ENCODE measurements around the gene ACRV1. TPM values are rescaled to one million over a fixed set of nuclear protein-coding genes. Genes with fewer than 3 reads are reported as not detected.

ACRV1 gene
- total RNA-seq, 3 donors from 2014 or later, result 0.38 TPM; not detected in 2

- intact Hi-C loops (cut with DNase I, micrococcal nuclease), result no loop called here
- TF ChIP-seq CTCF (IDR thresholded peaks at IDR 0.05), result no peak
- no peak for ATAC-seq
Measured at GRCh38 chr11:125701018-125701610, 20.5 kb upstream of the ACRV1 start.

GRCh38 chr11:125694951-125695350, 14.3 kb upstream of the ACRV1 start:
- Histone ChIP-seq H3K9me3 (no peaks in the 10 kb centered on the region), H3K4me1 (ENCODE audit: low read depth) (no peaks in the 10 kb centered on the region), H3K36me3 (ENCODE audit: low read depth) (no peaks in the 10 kb centered on the region), H3K4me3 (no peak overlapping the region)
- intact Hi-C loops (cut with DNase I, micrococcal nuclease), result no loop called here
- TF ChIP-seq CTCF (IDR thresholded peaks at IDR 0.05), result no peak
- ATAC-seq (no peak), DNase-seq (no peak)

More at GRCh38 chr11:125701018-125701610, 20.5 kb upstream of the ACRV1 start:
- no peak for DNase-seq
- no peak overlapping the region for H3K4me3 ChIP-seq
- no peaks in the 10 kb centered on the region for H3K9me3 ChIP-seq
- no peaks in the 10 kb centered on the region for H3K4me1 ChIP-seq (ENCODE audit: low read depth)
- no peaks in the 10 kb centered on the region for H3K36me3 ChIP-seq (ENCODE audit: low read depth)

- intact Hi-C loops (cut with DNase I, micrococcal nuclease), result no loop called here
- Histone ChIP-seq H3K4me3 (no peak overlapping the region), H3K9me3 (no peaks in the 10 kb centered on the region), H3K36me3 (ENCODE audit: low read depth) (no peaks in the 10 kb centered on the region), H3K4me1 (ENCODE audit: low read depth) (no peaks in the 10 kb centered on the region)
- ATAC-seq (no peak), DNase-seq (no peak)
- no peak for TF ChIP-seq CTCF (IDR thresholded peaks at IDR 0.05)
Measured at GRCh38 chr11:125692887-125693286, 12.2 kb upstream of the ACRV1 start.

- no peak for ATAC-seq
- intact Hi-C loops (cut with DNase I, micrococcal nuclease), result no loop called here
- no peaks in the 10 kb centered on the region for H3K9me3 ChIP-seq
- TF ChIP-seq CTCF (IDR thresholded peaks at IDR 0.05), result no peak
- H3K36me3 ChIP-seq (ENCODE audit: low read depth), result no peaks in the 10 kb centered on the region
- no peaks in the 10 kb centered on the region for H3K4me1 ChIP-seq (ENCODE audit: low read depth)
- DNase-seq, result no peak
- no peak overlapping the region for H3K4me3 ChIP-seq
Measured at GRCh38 chr11:125690006-125690405, 9.4 kb upstream of the ACRV1 start.

GRCh38 chr11:125689274-125689859, 8.7 kb upstream of the ACRV1 start:
- ATAC-seq (no peak), DNase-seq (no peak)
- Histone ChIP-seq H3K36me3 (ENCODE audit: low read depth) (no peaks in the 10 kb centered on the region), H3K4me3 (no peak overlapping the region), H3K4me1 (ENCODE audit: low read depth) (no peaks in the 10 kb centered on the region), H3K9me3 (no peaks in the 10 kb centered on the region)
- intact Hi-C loops (cut with DNase I, micrococcal nuclease), result no loop called here
- no peak for TF ChIP-seq CTCF (IDR thresholded peaks at IDR 0.05)

Data from mucosa of descending colon (tissue), 3 donors.